Stomach smooth muscle (tissue), 2 donors: ENCODE results near the gene BLTP3A.
A peak's percentile ranks its signal among the peaks of the same experiment; 100 is the strongest.
"Not testable (repeated sequence)": the region's sequence is repeated elsewhere in the genome, so short reads cannot be mapped to it uniquely, and the experiment has no call there.

ENCODE experiments used
- H3K27ac ChIP-seq: one replicate; pipeline ENCODE4 v1.7.0; 2013; ENCODE audit warnings: mild to moderate bottlenecking, low read length, inconsistent platforms
- H3K27me3 ChIP-seq, 2 donors: one replicate each; pipeline ENCODE4 v1.7.0; 2013; ENCODE audit warnings: low read length in 2 of 2; ENCODE audit not compliant: insufficient read depth in 2 of 2, control insufficient read depth in 1 of 2
- H3K36me3 ChIP-seq, 2 donors: one replicate each; pipeline ENCODE4 v1.7.0; 2013; ENCODE audit warnings: low read length in 2 of 2; ENCODE audit not compliant: control insufficient read depth in 2 of 2, insufficient read depth in 2 of 2
- H3K4me1 ChIP-seq: one replicate; pipeline ENCODE4 v1.7.0; 2013; ENCODE audit warnings: low read length; ENCODE audit not compliant: control insufficient read depth, insufficient read depth
- H3K4me3 ChIP-seq, 2 donors: one replicate each; pipeline ENCODE4 v1.7.0; 2013; ENCODE audit warnings: low read length in 2 of 2
- H3K9ac ChIP-seq, 2 donors: one replicate each; pipeline ENCODE4 v1.7.0; 2013; ENCODE audit warnings: low read length in 2 of 2, mild to moderate bottlenecking in 1 of 2
- H3K9me3 ChIP-seq, 2 donors: one replicate each; pipeline ENCODE4 v1.7.0; 2013; ENCODE audit warnings: low read length in 2 of 2; ENCODE audit not compliant: control insufficient read depth in 2 of 2
- donor health status: healthy.
- donor health status: Pancreatic carcinoma.

BLTP3A gene

DNA sequence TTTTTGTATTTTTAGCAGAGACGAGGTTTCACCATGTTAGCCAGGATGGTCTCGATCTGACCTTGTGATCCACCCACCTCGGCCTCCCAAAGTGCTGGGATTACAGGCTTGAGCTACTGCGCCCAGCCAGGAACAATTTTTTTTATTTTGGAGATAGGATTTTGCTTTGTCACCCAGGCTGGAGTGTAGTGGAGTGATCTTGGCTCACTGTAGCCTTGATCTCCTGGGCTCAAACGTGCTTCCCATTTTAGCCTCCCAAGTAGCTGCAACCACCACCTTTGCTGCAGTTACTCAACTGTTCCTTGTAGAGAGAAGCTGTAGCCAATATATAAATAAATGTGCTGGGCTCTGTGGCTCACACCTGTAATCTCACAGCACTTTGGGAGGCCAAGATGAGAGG is 30.2 kb upstream of the BLTP3A start:
- not testable (repeated sequence) for H3K4me1 ChIP-seq, H3K4me3 ChIP-seq, H3K27me3 ChIP-seq, H3K9me3 ChIP-seq, H3K9ac ChIP-seq, H3K27ac ChIP-seq
- H3K36me3 ChIP-seq = peaks cover 18 to 22% of the 10 kb centered on the region in 2 donors

DNA sequence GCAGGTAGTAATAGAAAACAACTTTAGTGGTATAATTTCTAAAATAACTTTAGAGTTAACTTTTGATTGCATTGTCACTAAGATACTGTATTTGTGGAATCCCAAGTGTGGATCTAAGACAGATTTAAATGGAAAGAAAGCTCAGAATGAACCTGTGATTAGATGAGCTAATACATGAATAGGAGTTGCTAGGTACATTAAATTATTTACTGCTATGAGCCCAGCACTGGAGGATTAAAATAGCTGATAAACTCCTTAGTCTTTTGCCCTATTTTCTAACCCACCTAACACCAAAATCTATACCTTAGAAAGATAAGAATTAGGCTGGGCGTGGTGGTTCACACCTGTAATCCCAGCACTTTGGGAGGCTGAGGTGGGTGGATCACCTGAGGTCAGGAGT is 23.7 kb upstream of the BLTP3A start:
- Histone ChIP-seq H3K27ac (no peak overlapping the region), H3K4me1 (no peaks in the 10 kb centered on the region), H3K36me3 (peaks cover 39 to 45% of the 10 kb centered on the region in 2 donors), H3K9ac (no peak overlapping the region), H3K9me3 (no peaks in the 10 kb centered on the region), H3K4me3 (no peak overlapping the region), H3K27me3 (no peaks in the 10 kb centered on the region)

DNA sequence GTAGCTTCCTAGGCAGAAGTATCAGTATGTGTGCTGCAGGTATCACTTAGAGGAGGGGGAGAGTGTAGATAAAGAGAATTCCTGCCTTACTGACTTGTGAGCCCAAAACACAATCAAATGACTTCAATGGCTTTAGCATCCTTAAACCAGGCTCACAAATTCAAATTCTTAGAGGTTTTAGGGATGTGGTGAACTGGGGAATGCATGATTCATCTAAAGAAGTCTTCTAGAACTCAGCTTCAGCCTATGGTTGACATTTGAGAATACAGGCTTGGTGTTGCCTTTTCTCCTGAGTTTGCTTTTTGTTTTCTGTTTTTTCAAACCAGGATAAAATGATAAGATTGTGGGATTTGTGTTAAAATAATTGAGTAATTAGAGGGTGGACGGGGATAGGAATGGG is 20.2 kb upstream of the BLTP3A start:
- H3K4me3 ChIP-seq = no peak overlapping the region
- H3K4me1 ChIP-seq = no peaks in the 10 kb centered on the region
- H3K27me3 ChIP-seq = no peaks in the 10 kb centered on the region
- no peak overlapping the region for H3K27ac ChIP-seq
- peaks cover 28 to 38% of the 10 kb centered on the region in 2 donors for H3K36me3 ChIP-seq
- H3K9me3 ChIP-seq = no peaks in the 10 kb centered on the region
- H3K9ac ChIP-seq = no peak overlapping the region

DNA sequence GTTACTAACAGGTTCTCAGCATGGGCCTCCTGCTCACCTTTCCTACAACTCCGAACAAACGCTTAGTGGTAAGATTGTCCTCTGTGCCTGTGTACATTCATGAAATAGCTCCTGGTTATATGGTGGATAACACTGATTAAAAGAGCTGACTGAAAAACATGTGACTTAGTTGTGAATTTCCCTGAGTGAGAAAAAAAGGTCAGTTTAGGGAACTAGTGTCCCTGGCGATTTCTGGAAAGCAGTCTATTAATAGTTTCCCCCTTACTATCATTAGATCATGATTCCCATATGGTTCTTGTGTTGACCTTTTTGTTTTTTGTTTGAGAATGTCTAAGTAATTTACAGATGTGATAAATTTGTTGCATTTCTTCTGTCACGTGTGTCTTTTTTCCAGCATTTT is 18.9 kb upstream of the BLTP3A start:
- Histone ChIP-seq H3K9ac (no peak overlapping the region), H3K27ac (no peak overlapping the region), H3K4me3 (no peak overlapping the region), H3K9me3 (no peaks in the 10 kb centered on the region), H3K4me1 (no peaks in the 10 kb centered on the region), H3K27me3 (no peaks in the 10 kb centered on the region), H3K36me3 (peaks cover 22 to 31% of the 10 kb centered on the region in 2 donors)

DNA sequence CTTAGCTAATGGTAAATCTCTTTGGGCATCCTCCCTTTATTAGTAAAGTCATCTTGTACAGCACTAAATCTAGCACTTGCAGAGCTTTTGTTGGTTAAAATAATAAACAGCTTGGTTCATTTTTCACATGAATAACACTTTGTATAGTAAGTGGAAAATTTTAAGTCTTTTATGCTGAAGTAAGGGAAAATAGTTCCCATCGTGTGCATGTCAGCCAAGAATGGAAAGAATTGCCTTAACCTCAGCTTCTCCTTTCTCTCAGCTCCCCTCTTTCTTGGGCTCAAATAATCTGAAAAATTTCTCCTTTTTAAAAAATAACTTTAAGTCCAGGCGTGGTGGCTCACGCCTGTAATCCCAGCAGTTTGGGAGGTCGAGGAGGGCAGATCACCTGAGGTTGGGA is 18.0 kb upstream of the BLTP3A start:
- H3K27ac ChIP-seq = no peak overlapping the region
- H3K9ac ChIP-seq = no peak overlapping the region
- peaks cover 17 to 21% of the 10 kb centered on the region in 2 donors for H3K36me3 ChIP-seq
- no peaks in the 10 kb centered on the region for H3K27me3 ChIP-seq
- no peaks in the 10 kb centered on the region for H3K4me1 ChIP-seq
- no peak overlapping the region for H3K4me3 ChIP-seq
- no peaks in the 10 kb centered on the region for H3K9me3 ChIP-seq

DNA sequence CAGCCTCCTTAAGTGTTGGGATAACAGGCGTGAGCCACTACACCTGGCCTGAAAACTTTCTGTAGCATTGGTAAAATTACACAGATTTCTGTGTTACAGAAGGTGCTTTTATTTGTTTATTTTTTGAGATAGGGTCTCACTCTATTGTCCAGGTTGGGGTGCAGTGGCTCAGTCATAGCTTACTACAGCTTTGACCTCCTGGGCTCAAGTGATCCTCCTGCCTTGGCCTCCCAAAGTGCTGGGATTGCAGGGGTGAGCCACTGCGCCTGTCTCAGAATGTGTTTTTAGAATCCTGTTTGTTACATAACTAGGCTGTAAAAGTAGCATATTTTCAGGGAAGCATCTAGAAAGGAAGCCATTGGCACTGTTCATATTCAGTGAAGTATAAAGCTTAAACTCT is 16.9 kb upstream of the BLTP3A start:
- Histone ChIP-seq H3K9ac (no peak overlapping the region), H3K36me3 (peaks cover 10 to 14% of the 10 kb centered on the region in 2 donors), H3K4me1 (no peaks in the 10 kb centered on the region), H3K4me3 (no peak overlapping the region), H3K9me3 (no peaks in the 10 kb centered on the region), H3K27me3 (no peaks in the 10 kb centered on the region), H3K27ac (no peak overlapping the region)

DNA sequence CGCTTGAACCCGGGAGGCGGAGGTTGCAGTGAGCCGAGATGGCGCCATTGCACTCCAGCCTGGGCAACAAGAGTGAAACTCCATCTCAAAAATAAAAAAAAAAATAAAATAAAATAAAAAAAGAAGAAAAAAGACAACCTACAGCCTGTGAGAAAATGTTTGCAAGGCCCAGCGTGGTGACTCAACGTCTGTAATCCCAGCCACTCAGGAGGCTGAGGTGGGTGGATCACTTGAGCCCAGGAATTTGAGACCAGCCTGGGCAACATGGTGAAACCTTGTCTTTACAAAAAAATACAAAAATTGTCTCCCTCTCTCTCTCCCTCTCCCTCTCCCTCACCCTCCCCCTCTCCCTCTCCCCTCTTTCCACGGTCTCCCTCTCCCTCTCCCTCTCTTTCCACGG is 6.5 kb upstream of the BLTP3A start:
- not testable (repeated sequence) for H3K4me1 ChIP-seq, H3K36me3 ChIP-seq, H3K9ac ChIP-seq, H3K4me3 ChIP-seq, H3K9me3 ChIP-seq, H3K27ac ChIP-seq, H3K27me3 ChIP-seq

DNA sequence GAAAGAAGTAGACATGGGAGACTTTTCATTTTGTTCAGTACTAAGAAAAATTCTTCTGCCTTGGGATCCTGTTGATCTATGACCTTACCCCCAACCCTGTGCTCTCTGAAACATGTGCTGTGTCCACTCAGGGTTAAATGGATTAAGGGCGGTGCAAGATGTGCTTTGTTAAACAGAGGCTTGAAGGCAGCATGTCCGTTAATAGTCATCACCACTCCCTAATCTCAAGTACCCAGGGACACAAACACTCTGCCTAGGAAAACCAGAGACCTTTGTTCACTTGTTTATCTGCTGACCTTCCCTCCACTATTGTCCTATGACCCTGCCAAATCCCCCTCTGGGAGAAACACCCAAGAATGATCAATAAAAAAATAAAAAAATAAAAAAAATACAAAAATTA is 4.7 kb upstream of the BLTP3A start:
- H3K9ac ChIP-seq, H3K27me3 ChIP-seq, H3K27ac ChIP-seq, H3K4me1 ChIP-seq, H3K36me3 ChIP-seq, H3K9me3 ChIP-seq, H3K4me3 ChIP-seq: not testable (repeated sequence)

DNA sequence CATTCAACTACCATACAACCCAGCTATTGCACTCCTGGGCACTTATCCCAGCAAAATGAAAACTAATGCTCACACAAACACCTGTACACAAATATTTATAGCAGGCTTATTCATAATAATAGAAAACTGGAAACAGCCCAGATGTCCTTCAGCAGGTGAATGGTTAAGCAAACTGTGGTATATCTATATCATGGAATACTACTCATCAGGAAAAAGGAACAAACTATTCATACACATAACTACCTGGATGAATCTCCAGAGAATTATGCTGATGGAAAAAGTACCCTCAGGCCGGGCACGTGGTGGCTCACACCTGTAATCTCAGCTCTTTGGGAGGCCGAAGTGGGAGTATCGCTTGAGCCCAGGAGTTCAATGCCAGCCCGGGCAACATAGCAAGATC is 3.8 kb upstream of the BLTP3A start:
- Histone ChIP-seq H3K4me3 (no peak overlapping the region), H3K9me3 (no peaks in the 10 kb centered on the region), H3K9ac (no peak overlapping the region), H3K27ac (no peak overlapping the region), H3K27me3 (no peaks in the 10 kb centered on the region), H3K36me3 (no peaks in the 10 kb centered on the region), H3K4me1 (peaks cover 15% of the 10 kb centered on the region)

DNA sequence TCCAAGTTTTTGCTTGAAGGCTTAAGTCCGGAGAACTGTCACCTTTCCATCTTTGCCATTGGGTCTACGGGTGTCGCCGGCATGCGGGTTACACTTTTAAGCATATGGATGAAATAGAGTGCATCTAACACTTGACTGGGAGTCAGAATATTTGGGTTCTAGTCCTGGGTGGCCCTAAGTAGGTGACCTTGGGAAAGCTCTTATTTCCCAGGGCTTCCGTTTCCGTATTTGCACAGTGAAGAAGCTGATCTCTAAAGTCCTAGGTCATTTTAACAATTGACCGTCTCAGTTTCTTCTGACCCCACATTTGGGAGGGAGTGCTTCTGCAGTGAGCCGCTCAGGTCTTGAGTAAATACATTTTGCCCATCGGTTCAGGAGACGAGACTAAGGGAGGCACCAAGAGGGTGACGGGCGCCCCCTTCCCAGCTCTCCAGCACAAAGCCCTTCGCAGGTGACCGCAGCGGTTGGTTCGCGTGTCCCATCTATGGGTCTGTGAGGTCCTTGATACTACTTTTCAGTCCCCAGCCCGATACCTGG is 651 bp upstream of the BLTP3A start:
- Histone ChIP-seq H3K4me1 (peaks cover 18% of the 10 kb centered on the region), H3K27ac (peak overlapping the region; percentile 76), H3K27me3 (no peaks in the 10 kb centered on the region), H3K36me3 (no peaks in the 10 kb centered on the region), H3K9me3 (no peaks in the 10 kb centered on the region), H3K9ac (peak overlapping the region; percentile 75 to 87), H3K4me3 (peak overlapping the region; percentile 69 to 94)

DNA sequence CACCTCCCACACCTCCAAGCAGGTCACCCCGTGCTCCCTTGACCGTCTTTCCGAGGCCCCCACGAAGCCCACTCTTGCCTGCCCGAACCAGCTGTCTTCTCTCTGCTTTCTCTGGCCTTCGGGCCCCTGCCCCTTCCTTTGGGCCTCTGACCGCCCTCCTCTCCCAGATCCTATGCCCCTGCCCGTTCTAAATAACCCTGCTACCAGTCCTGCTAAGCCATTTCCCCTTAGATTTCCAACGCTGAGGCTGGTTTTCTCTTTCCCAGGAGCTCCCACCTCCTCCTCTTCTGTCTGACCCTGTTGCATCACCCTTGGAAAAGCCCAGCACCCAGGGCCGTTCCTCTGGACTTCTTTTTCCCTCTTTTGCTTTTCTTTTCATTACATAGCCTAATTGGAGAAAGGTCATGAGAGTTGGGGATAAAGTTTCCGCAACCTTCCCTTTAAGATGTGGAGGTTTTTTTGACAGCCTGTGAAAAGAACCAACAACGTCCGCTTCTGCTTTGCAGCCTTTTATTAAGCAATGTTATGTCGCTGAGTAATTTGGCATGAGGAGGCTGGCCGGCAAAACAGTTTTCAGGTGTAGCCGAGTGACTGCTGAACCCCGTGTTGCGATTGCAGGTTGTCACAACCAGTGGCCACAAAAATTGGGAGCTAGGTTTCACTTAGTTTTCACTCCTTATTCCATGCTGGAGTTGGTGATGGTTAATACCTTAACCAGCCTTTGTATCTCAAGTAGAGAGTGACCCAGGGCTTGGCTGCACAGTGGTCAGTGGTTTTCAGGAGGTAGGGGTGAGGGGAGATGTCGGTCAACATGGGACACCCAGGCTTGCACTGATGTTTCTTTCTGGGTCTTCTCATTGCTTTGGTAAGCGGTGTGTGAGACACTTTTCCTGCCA is 970 bp downstream of the BLTP3A start:
- peaks cover 18% of the 10 kb centered on the region for H3K4me1 ChIP-seq
- H3K27me3 ChIP-seq = no peaks in the 10 kb centered on the region
- no peaks in the 10 kb centered on the region for H3K36me3 ChIP-seq
- no peaks in the 10 kb centered on the region for H3K9me3 ChIP-seq
- H3K9ac ChIP-seq = peak overlapping the region; percentile 75 to 87
- peak overlapping the region; percentile 69 to 94 for H3K4me3 ChIP-seq
- peak overlapping the region; percentile 85 for H3K27ac ChIP-seq
